Measurements from ENCODE around the gene PGBD5. TPM values are rescaled to one million over a fixed set of nuclear protein-coding genes. Genes with fewer than 3 reads are reported as not detected.

The PGBD5 gene
- total RNA-seq, 1 donor from 2014 or later, result 14.7 TPM

DNA sequence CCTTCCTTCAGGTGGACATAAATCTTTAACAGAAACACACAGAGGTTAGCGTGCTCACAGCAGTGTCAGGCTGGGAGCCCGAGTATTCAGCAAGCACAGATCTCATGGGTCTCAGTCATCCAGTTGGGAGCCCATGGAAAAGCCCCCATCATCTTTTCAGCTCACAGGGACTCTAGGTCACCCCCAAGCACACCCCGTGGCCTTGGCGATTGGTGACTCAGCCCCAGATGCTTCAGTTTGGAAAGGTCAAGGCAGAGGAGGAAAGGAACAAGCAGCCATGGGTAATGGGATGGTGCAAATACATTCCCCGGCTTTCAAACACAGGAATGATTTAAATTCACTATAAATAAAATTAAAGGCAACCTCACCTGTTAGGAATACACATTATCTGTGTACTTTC is 88.9 kb downstream of the PGBD5 start:
- H3K27me3 ChIP-seq (ENCODE audit: insufficient read depth, low read length), result no peaks in the 10 kb centered on the region

DNA sequence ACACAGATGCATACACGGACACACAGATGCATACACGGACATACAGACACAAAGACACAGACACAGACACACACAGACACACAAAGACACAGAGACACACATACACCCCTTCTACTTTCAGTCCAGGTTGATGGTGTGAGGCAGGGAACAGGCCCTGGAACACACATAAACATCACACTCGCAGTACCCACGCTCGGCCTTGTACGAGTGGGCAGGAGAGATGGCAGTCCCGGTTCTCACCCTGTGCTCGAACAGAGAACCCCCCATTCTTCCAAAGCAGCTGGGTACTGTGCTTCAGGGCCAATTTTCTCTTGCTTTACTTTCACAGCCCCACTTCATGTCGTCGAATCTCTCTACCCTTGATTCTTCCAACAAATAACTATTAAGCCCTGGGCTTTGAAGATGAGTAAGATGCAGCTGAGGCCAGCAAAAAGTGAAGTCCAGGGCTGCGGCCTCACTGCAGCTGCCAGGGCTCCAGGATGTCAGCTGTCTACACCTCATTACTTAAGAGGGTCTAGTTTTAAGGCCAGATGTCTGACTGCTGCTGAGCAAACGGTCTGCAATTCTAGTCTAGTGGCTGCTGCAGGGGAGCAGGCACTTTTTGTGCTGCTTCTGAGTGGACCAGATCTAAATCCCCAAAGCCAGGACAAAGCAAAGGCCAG is 90.1 kb downstream of the PGBD5 start:
- no peak overlapping the region for H3K4me3 ChIP-seq (ENCODE audit: insufficient read depth, low read depth, low read length)
- Mint-ChIP-seq H3K27me3 (ENCODE audit: low read depth, unreplicated experiment) (no peaks in the 10 kb centered on the region), H3K4me1 (ENCODE audit: low read depth, unreplicated experiment) (peaks cover 42% of the 10 kb centered on the region), H3K4me3 (ENCODE audit: unreplicated experiment) (no peak overlapping the region), H3K36me3 (ENCODE audit: low read depth, unreplicated experiment) (peaks cover 22% of the 10 kb centered on the region), H3K27ac (ENCODE audit: unreplicated experiment) (no peak overlapping the region), H3K9me3 (ENCODE audit: unreplicated experiment) (no peaks in the 10 kb centered on the region)
- TF ChIP-seq, protein P1, sequence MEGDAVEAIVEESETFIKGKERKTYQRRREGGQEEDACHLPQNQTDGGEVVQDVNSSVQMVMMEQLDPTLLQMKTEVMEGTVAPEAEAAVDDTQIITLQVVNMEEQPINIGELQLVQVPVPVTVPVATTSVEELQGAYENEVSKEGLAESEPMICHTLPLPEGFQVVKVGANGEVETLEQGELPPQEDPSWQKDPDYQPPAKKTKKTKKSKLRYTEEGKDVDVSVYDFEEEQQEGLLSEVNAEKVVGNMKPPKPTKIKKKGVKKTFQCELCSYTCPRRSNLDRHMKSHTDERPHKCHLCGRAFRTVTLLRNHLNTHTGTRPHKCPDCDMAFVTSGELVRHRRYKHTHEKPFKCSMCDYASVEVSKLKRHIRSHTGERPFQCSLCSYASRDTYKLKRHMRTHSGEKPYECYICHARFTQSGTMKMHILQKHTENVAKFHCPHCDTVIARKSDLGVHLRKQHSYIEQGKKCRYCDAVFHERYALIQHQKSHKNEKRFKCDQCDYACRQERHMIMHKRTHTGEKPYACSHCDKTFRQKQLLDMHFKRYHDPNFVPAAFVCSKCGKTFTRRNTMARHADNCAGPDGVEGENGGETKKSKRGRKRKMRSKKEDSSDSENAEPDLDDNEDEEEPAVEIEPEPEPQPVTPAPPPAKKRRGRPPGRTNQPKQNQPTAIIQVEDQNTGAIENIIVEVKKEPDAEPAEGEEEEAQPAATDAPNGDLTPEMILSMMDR (IDR thresholded peaks at IDR 0.05; ENCODE audit: insufficient read depth, low read depth, low read length), result no peak
- no peak for TF ChIP-seq EZH2 (IDR thresholded peaks at IDR 0.05; ENCODE audit: insufficient read depth, low read length)
- no peaks in the 10 kb centered on the region for H4K20me1 ChIP-seq (ENCODE audit: insufficient read depth, low read length)
- FAIRE-seq (no peak), DNase-seq (ENCODE audit: low read depth) (no peak)
- no peak overlapping the region for H3K27ac ChIP-seq (ENCODE audit: low read depth, low read length)
- H3K79me2 ChIP-seq (ENCODE audit: insufficient read depth, low read length), result no peaks in the 10 kb centered on the region
- no peak overlapping the region for H2AFZ ChIP-seq (ENCODE audit: low read depth, low read length)
- H3K9ac ChIP-seq (ENCODE audit: low read length), result no peak overlapping the region
- no peak overlapping the region for H3K4me2 ChIP-seq (ENCODE audit: low read length)
- H3K27me3 ChIP-seq (ENCODE audit: insufficient read depth, low read length), result no peaks in the 10 kb centered on the region
- H3K36me3 ChIP-seq (ENCODE audit: insufficient read depth, low read length), result no peaks in the 10 kb centered on the region
- no peaks in the 10 kb centered on the region for H3K9me3 ChIP-seq (ENCODE audit: insufficient read depth, low read depth, low read length)
- H3K4me1 ChIP-seq (ENCODE audit: insufficient read depth, low read length), result no peaks in the 10 kb centered on the region

More for the DNA sequence above, 88.9 kb downstream of the PGBD5 start:
- H3K27me3 Mint-ChIP-seq (ENCODE audit: low read depth, unreplicated experiment), result no peaks in the 10 kb centered on the region
- no peaks in the 10 kb centered on the region for H3K4me1 ChIP-seq (ENCODE audit: insufficient read depth, low read length)
- H2AFZ ChIP-seq (ENCODE audit: low read depth, low read length), result no peak overlapping the region
- H3K4me2 ChIP-seq (ENCODE audit: low read length), result no peak overlapping the region
- no peaks in the 10 kb centered on the region for H3K9me3 Mint-ChIP-seq (ENCODE audit: unreplicated experiment)
- DNase-seq (ENCODE audit: low read depth) (no peak), FAIRE-seq (no peak)
- peaks cover 22% of the 10 kb centered on the region for H3K36me3 Mint-ChIP-seq (ENCODE audit: low read depth, unreplicated experiment)
- peak overlapping the region; percentile 66 for H3K27ac Mint-ChIP-seq (ENCODE audit: unreplicated experiment)
- no peak overlapping the region for H3K27ac ChIP-seq (ENCODE audit: low read depth, low read length)
- H3K4me1 Mint-ChIP-seq (ENCODE audit: low read depth, unreplicated experiment), result peaks cover 47% of the 10 kb centered on the region
- H3K36me3 ChIP-seq (ENCODE audit: insufficient read depth, low read length), result no peaks in the 10 kb centered on the region
- no peak overlapping the region for H3K4me3 ChIP-seq (ENCODE audit: insufficient read depth, low read depth, low read length)
- TF ChIP-seq EZH2 (IDR thresholded peaks at IDR 0.05; ENCODE audit: insufficient read depth, low read length), result no peak
- TF ChIP-seq, protein P1 (IDR thresholded peaks at IDR 0.05; ENCODE audit: insufficient read depth, low read depth, low read length), result no peak
- no peak overlapping the region for H3K9ac ChIP-seq (ENCODE audit: low read length)
- no peaks in the 10 kb centered on the region for H3K9me3 ChIP-seq (ENCODE audit: insufficient read depth, low read depth, low read length)
- no peaks in the 10 kb centered on the region for H3K79me2 ChIP-seq (ENCODE audit: insufficient read depth, low read length)
- H3K4me3 Mint-ChIP-seq (ENCODE audit: unreplicated experiment), result no peak overlapping the region
- H4K20me1 ChIP-seq (ENCODE audit: insufficient read depth, low read length), result no peaks in the 10 kb centered on the region

DNA sequence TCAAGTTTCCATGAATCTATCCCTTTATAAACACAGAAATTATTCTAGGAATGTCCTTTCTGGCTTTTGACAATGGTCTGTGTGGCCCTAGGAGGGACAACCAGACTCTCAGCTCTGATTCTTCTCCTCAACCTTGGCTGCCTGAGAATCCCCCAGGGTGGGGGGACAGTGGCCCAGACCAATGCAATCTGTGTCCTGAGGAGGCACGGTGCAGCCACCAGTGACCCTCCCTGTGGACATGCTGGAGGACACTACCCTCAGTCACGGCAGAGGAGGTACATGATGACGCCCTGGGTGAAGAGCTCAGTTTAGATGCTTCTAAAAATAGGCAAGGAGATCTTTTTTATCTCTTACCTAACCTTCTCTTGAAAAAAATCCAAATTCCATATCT is 91.7 kb downstream of the PGBD5 start:
- Mint-ChIP-seq H3K36me3 (ENCODE audit: low read depth, unreplicated experiment) (peaks cover 22% of the 10 kb centered on the region), H3K4me1 (ENCODE audit: low read depth, unreplicated experiment) (peaks cover 39% of the 10 kb centered on the region), H3K4me3 (ENCODE audit: unreplicated experiment) (no peak overlapping the region), H3K9me3 (ENCODE audit: unreplicated experiment) (no peaks in the 10 kb centered on the region), H3K27ac (ENCODE audit: unreplicated experiment) (no peak overlapping the region), H3K27me3 (ENCODE audit: low read depth, unreplicated experiment) (no peaks in the 10 kb centered on the region)
- Histone ChIP-seq H3K4me1 (ENCODE audit: insufficient read depth, low read length) (no peaks in the 10 kb centered on the region), H3K36me3 (ENCODE audit: insufficient read depth, low read length) (no peaks in the 10 kb centered on the region), H3K4me3 (ENCODE audit: insufficient read depth, low read depth, low read length) (no peak overlapping the region), H3K79me2 (ENCODE audit: insufficient read depth, low read length) (no peaks in the 10 kb centered on the region), H3K9me3 (ENCODE audit: insufficient read depth, low read depth, low read length) (no peaks in the 10 kb centered on the region), H4K20me1 (ENCODE audit: insufficient read depth, low read length) (no peaks in the 10 kb centered on the region), H3K27me3 (ENCODE audit: insufficient read depth, low read length) (no peaks in the 10 kb centered on the region), H3K27ac (ENCODE audit: low read depth, low read length) (no peak overlapping the region), H2AFZ (ENCODE audit: low read depth, low read length) (no peak overlapping the region), H3K9ac (ENCODE audit: low read length) (no peak overlapping the region), H3K4me2 (ENCODE audit: low read length) (no peak overlapping the region)
- TF ChIP-seq, protein P1 (IDR thresholded peaks at IDR 0.05; ENCODE audit: insufficient read depth, low read depth, low read length), result no peak
- no peak for TF ChIP-seq EZH2 (IDR thresholded peaks at IDR 0.05; ENCODE audit: insufficient read depth, low read length)
- DNase-seq (ENCODE audit: low read depth) (no peak), FAIRE-seq (no peak)

All from astrocyte (in vitro differentiated cells and primary cell).